ENCODE data around the gene KIF26B. TPM values are rescaled to one million over a fixed set of nuclear protein-coding genes. Genes with fewer than 3 reads are reported as not detected.

KIF26B gene
- polyA plus RNA-seq, 4 donors: 31.8 to 38.0 (median 33.9) TPM

GRCh38 chr1:245448975-245449431, 294.2 kb downstream of the KIF26B start:
- no peak for DNase-seq (ENCODE audit: low read depth in 4 of 4, low spot score in 3 of 4)

- DNase-seq (ENCODE audit: low read depth in 4 of 4, low spot score in 3 of 4): no peak
Observed at GRCh38 chr1:245453541-245453940, 298.8 kb downstream of the KIF26B start.

DNA sequence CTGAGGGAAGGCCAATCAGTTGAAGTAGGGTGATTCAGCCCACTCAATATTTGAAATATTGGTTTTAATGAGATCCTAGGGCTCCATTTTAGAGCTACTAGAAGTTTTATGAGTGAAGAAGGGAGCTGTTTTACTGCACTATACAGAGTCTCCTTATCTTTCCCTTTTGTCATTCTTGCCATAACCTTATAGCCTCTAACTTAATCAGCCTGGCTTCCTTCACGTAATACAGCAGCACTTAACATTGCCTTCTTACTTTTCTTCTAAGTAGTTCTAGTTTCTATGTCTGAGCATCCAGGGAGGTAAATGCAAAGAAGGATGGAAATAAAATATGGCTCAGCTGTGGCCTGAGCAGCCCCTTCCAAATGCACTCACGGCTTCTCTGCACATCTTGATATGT, 299.3 kb downstream of the KIF26B start:
- no peak for DNase-seq (ENCODE audit: low read depth in 4 of 4, low spot score in 3 of 4)

GRCh38 chr1:245457562-245457961, 302.8 kb downstream of the KIF26B start:
- DNase-seq (ENCODE audit: low read depth in 4 of 4, low spot score in 3 of 4): no peak

- DNase-seq (ENCODE audit: low read depth in 4 of 4, low spot score in 3 of 4): no peak
Observed at GRCh38 chr1:245458234-245458633, 303.4 kb downstream of the KIF26B start.

- no peak for DNase-seq (ENCODE audit: low read depth in 4 of 4, low spot score in 3 of 4)
Observed at GRCh38 chr1:245458761-245459174, 304.0 kb downstream of the KIF26B start.

- no peak for DNase-seq (ENCODE audit: low read depth in 4 of 4, low spot score in 3 of 4)
Observed at GRCh38 chr1:245459621-245460020, 304.8 kb downstream of the KIF26B start.

DNA sequence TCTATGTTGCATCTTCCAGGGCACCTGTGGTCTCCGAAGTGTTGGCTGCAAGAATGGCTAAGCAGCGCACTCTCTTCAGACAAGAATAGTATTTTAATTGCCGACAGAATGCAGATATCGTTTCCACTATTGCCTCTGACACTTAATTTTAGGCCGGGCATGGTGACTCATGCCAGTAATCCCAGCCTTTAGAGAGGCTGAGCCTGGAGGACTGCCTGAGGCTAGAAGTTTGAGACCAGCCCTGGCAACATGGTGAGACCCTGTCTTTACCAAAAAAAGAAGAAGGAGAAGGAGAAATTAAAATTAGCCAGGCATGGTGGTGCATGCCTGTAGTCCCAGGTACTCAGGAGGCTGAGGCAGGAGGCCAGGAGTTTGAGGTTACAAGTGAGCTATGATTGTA, 306.9 kb downstream of the KIF26B start:
- no peak for DNase-seq (ENCODE audit: low read depth in 4 of 4, low spot score in 3 of 4)

- DNase-seq (ENCODE audit: low read depth in 4 of 4, low spot score in 3 of 4): no peak
Observed at GRCh38 chr1:245462161-245462560, 307.4 kb downstream of the KIF26B start.

DNA sequence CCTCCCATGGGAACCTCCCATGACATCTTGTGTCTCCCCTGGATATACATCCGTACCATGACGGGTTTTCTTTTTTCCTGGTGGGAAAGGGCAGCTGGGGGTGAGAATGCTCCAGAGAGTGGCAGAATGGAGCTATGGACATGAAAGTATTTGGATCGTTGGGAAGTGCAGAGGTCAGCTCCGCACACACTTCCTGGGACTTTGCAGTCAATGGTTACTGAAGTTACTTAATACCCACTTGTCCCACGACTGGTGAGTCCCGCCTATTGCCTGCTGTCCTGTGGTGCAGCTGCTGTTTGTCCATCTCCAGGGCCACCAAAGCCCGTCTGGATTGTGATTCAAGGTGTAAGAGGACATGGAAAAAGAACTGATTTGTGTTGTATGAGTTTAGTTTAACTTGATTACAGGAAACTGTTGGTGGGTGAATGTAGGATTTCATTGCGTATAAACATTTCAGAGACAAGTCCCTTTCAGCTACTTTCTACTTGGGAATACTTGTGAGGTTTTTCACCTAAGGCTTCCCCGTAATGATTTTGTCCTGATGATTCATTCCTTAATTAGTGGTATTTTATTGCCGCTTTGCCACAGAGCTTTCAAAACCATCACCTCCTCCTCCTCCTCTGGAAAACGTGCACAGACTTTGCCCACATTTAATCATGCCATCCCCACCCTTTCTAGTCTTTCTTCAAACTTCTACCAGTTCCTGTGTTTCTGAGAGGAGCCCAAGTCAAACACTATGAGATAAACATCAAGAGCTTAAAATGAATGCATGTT, 308.8 kb downstream of the KIF26B start:
- no peak for DNase-seq (ENCODE audit: low read depth in 4 of 4, low spot score in 3 of 4)

- DNase-seq (ENCODE audit: low read depth in 4 of 4, low spot score in 3 of 4): no peak
Observed at GRCh38 chr1:245464290-245464689, 309.5 kb downstream of the KIF26B start.

GRCh38 chr1:245465666-245466065, 310.9 kb downstream of the KIF26B start:
- DNase-seq (ENCODE audit: low read depth in 4 of 4, low spot score in 3 of 4): no peak

- DNase-seq (ENCODE audit: low read depth in 4 of 4, low spot score in 3 of 4): no peak
Observed at GRCh38 chr1:245466261-245466660, 311.5 kb downstream of the KIF26B start.

- no peak for DNase-seq (ENCODE audit: low read depth in 4 of 4, low spot score in 3 of 4)
Observed at GRCh38 chr1:245467804-245468203, 313.0 kb downstream of the KIF26B start.

- DNase-seq (ENCODE audit: low read depth in 4 of 4, low spot score in 3 of 4): no peak
Observed at GRCh38 chr1:245469006-245469405, 314.2 kb downstream of the KIF26B start.

- DNase-seq (ENCODE audit: low read depth in 4 of 4, low spot score in 3 of 4): no peak
Observed at GRCh38 chr1:245469734-245470133, 314.9 kb downstream of the KIF26B start.

DNA sequence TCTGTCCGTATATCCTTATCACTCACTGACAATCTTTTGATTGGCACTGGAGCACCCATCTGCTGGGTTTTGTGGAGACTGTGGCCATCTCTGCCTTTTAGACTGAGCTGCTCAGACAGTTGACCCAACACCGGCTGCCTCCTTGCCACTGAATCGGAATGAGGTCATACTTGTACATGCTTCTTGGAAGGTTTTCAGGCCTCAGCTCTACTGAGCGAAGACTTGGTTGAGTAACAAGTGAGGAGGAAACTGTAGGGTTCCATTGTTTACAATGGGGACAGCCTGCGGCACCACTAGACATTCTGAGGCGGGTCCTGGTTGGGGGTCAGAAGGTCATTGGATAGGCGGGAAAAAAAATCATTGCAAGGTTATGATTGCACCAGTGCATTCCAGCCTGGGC, 320.3 kb downstream of the KIF26B start:
- DNase-seq (ENCODE audit: low read depth in 4 of 4, low spot score in 3 of 4): no peak

- no peak for DNase-seq (ENCODE audit: low read depth in 4 of 4, low spot score in 3 of 4)
Observed at GRCh38 chr1:245475961-245476516, 321.3 kb downstream of the KIF26B start.

- no peak for DNase-seq (ENCODE audit: low read depth in 4 of 4, low spot score in 3 of 4)
Observed at GRCh38 chr1:245477941-245478340, 323.2 kb downstream of the KIF26B start.

- no peak for DNase-seq (ENCODE audit: low read depth in 4 of 4, low spot score in 3 of 4)
Observed at GRCh38 chr1:245480393-245481120, 325.8 kb downstream of the KIF26B start.

DNA sequence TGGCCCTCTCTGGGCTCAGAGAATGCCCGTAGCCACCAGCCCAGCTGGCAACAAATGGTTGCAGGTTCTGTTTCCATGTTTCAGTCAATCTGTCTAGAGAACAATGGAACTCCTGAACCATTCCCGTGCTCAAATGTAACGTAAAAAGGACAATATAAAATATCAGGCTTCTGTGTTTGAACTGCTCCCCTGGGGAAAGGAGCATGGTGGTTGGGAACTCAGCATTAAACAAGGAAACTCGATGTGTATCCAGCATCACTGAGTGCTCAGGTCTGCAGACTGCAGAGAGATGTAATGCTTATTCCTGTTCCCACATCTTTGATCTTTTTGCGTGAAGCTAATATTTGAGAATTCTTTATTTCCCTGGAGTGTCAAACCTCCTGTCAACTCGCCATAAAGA, 326.5 kb downstream of the KIF26B start:
- DNase-seq (ENCODE audit: low read depth in 4 of 4, low spot score in 3 of 4): no peak

- no peak for DNase-seq (ENCODE audit: low read depth in 4 of 4, low spot score in 3 of 4)
Observed at GRCh38 chr1:245483247-245483646, 328.5 kb downstream of the KIF26B start.
